ENCODE data around the gene PLXNA2.

DNA sequence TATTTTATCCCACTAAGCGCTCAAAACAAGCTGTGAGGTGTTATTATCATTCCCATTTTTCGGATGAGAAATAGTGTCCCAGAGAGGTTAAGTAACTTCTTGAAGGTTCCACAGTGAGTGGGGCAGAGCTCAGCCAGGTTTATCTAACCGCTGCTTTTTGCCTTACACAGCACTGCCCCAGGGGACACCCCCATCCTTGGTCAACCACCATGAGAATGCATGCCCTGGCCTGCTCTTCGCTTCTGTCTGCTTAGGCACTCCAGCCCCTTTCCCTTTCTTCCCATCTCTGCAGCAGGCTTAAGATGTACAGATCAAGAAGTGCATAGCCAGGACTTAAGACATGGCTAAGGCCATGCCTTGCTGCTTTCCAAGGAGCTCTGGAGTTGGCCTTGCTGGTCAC, 174.3 kb downstream of the PLXNA2 start:
- TF ChIP-seq EZH2 (IDR thresholded peaks at IDR 0.05; ENCODE audit: borderline replicate concordance, low read depth, low read length, poor library complexity, severe bottlenecking), result no peak
- TF ChIP-seq, protein P1, sequence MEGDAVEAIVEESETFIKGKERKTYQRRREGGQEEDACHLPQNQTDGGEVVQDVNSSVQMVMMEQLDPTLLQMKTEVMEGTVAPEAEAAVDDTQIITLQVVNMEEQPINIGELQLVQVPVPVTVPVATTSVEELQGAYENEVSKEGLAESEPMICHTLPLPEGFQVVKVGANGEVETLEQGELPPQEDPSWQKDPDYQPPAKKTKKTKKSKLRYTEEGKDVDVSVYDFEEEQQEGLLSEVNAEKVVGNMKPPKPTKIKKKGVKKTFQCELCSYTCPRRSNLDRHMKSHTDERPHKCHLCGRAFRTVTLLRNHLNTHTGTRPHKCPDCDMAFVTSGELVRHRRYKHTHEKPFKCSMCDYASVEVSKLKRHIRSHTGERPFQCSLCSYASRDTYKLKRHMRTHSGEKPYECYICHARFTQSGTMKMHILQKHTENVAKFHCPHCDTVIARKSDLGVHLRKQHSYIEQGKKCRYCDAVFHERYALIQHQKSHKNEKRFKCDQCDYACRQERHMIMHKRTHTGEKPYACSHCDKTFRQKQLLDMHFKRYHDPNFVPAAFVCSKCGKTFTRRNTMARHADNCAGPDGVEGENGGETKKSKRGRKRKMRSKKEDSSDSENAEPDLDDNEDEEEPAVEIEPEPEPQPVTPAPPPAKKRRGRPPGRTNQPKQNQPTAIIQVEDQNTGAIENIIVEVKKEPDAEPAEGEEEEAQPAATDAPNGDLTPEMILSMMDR (conservative IDR thresholded peaks at IDR 0.05; ENCODE audit: low read depth, low read length), result no peak
